Skin epidermis (tissue), 12 donors: ENCODE data around the gene EDN2.

ENCODE experiments used
- H3K27ac ChIP-seq, 21 experiments: fragments of 200-600 bp; sonication (generic) in 11 of 21; one replicate each; pipeline ENCODE4 v1.5.0; 2020; ENCODE audit warnings: mild to moderate bottlenecking in 3 of 21, inconsistent platforms in 2 of 21, moderate library complexity in 2 of 21
- H3K4me3 ChIP-seq, 7 experiments: fragments of 200-600 bp; sonication (generic) in 2 of 7; one replicate each; pipeline ENCODE4 v1.5.0; 2020; ENCODE audit warnings: inconsistent platforms in 2 of 7, mild to moderate bottlenecking in 2 of 7, moderate library complexity in 1 of 7

Gene EDN2

GRCh38 chr1:41474490-41475271 lies 9.8 kb downstream of the EDN2 start:
- H3K27ac ChIP-seq = peak overlapping the region in 11 of 21 experiments; percentile 1 to 83 (median 39)
- no peak overlapping the region for H3K4me3 ChIP-seq

- Histone ChIP-seq H3K27ac (peak overlapping the region in 6 of 21 experiments; percentile 6 to 83 (median 50)), H3K4me3 (no peak overlapping the region)
Observed at GRCh38 chr1:41473738-41474362, 10.6 kb downstream of the EDN2 start.

DNA sequence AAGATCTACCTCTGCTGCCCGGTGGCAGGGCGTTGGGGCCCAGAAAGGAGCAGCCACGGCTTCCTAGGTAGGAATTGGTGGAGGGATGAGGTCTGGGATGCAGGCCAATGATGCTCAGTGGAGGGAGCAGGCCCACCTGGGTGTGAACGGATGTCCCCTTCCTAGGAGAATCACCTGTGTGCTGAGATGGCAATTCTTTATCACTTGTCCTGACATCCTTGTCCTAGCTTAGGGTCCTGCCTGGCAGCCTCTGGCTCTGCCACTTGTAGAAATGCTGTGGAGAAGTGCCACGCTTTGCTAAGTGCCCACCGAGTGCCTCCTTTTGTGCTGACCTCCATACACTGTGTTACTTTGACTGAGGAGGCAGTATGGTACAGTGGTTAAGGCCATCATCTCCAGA lies 12.8 kb downstream of the EDN2 start:
- H3K4me3 ChIP-seq = no peak overlapping the region
- H3K27ac ChIP-seq = no peak overlapping the region

- H3K4me3 ChIP-seq = no peak overlapping the region
- H3K27ac ChIP-seq = no peak overlapping the region
Observed at GRCh38 chr1:41469706-41470105, 14.8 kb downstream of the EDN2 start.

- Histone ChIP-seq H3K27ac (peak overlapping the region in 1 of 21 experiments; percentile 8), H3K4me3 (no peak overlapping the region)
Observed at GRCh38 chr1:41468122-41468762, 16.2 kb downstream of the EDN2 start.

GRCh38 chr1:41467673-41468072 lies 16.8 kb downstream of the EDN2 start:
- Histone ChIP-seq H3K27ac (peak overlapping the region in 2 of 21 experiments; percentile 8 to 30), H3K4me3 (no peak overlapping the region)

GRCh38 chr1:41466146-41466545 lies 18.3 kb downstream of the EDN2 start:
- no peak overlapping the region for H3K4me3 ChIP-seq
- H3K27ac ChIP-seq = no peak overlapping the region

- Histone ChIP-seq H3K4me3 (no peak overlapping the region), H3K27ac (no peak overlapping the region)
Observed at GRCh38 chr1:41465741-41466140, 18.7 kb downstream of the EDN2 start.

GRCh38 chr1:41464885-41465284 lies 19.6 kb downstream of the EDN2 start:
- H3K4me3 ChIP-seq = no peak overlapping the region

DNA sequence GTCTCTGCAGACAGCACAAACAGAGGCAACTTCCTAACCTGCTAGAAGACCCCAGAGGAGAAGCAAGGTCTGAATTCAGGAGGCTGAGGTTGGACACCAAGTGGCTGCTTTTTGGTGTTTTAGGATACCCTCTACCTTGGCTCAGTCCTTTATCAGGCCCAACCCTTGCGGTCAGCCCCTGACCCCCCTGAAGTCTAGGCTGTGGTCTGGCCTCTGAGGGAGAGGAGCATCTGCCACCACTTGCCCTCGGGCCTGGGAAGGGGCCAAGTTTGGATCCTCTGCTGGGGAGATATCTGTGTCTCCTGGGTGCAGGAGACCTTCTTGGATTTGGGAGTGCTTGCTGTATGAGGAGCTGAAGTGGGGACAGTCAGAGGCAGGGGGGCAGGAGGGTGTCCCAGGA lies 21.0 kb downstream of the EDN2 start:
- no peak overlapping the region for H3K27ac ChIP-seq
- H3K4me3 ChIP-seq = no peak overlapping the region

More at GRCh38 chr1:41464885-41465284, 19.6 kb downstream of the EDN2 start:
- no peak overlapping the region for H3K27ac ChIP-seq

DNA sequence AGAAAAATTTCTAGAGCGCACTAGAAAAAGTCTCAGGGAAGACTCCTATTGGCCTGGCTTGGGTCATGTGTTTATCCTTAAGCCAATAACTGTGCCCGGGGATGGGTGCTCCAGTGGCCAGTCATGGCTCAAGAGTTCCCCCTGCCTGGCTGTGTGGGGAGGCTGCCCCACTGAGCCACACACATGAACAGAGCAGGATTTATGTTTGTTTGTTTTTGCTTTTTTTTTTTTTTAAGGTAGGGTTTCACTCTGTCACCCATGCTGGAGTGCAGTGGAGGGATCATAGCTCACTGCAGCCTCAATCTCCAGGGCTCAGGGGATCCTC lies 21.8 kb downstream of the EDN2 start:
- Histone ChIP-seq H3K27ac (no peak overlapping the region), H3K4me3 (no peak overlapping the region)

GRCh38 chr1:41461790-41462679 lies 22.4 kb downstream of the EDN2 start:
- Histone ChIP-seq H3K4me3 (no peak overlapping the region), H3K27ac (no peak overlapping the region)

DNA sequence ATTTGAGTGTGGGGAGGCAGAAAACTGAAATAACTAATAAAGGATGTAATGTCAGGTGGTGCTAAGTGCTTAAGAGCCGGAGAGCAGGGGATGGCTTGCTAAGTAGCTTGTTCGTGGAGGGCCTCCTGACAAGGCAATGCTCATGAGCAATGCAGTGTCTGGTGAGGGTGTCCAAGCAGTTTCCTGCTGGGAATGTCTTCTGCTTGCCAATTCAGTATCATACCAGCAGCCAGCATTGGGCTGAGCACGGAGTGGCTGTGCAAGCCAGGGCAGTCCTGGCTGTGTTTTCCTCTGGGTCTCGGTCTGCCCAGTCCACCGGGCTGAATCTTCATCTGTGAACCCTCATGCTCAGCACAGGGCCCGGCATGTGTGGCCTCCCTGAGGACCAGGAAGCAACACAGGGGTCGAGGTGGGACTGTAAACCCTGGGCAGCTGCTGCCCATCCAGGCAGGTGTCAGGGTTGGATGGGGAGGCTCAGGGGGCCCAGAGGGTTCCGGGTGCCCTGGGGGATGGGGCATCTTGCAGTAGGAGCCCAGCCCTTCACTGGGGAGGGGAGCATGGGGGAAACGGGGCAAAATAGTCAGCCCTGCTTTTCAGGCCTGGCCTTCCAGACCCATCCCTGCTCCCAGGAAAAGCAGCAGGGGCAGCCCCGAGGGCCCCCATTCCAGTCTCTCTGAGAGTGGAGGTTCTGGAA lies 27.5 kb downstream of the EDN2 start:
- H3K4me3 ChIP-seq = no peak overlapping the region
- H3K27ac ChIP-seq = no peak overlapping the region

DNA sequence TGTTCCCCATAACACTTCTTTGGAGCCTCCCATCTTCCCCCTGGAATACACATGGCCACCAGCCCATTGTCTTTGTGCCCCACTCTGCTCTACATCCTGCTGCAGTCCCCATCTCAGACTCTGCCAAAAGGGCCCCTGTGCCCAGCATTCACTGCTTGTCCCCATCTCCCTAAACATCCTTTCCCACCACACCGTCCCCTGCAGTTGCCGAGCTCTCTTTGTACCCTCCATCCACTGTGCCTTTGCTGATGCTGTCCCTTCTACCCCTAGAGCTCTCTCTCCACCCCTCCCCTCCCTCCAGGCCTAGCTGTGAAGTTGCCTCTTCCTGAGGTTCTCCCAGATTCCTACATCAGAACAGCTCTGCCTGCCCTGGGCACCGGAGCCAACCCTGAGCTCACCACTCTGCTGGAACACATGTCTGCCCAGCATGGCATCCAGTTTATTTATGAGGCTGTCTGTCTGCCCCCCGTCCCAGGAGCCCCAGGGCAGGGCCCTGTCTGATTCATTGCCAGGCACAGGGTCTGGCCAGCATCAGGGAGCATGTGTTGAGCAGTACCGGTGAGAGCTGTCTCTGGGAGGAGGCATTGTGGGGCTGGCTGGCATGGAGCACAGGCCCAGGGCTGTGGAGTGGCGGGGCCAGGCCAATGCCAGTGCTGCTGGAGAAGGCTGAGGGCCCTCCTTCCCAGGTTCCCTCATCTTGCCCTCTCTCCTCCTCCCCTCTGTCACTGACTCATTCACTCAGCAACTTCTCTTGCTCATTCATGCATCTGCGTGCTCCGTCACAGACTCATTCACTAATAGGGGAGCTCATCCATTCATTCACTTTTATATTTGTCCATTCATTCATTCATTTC lies 28.8 kb downstream of the EDN2 start:
- Histone ChIP-seq H3K27ac (peak overlapping the region in 1 of 21 experiments; percentile 62), H3K4me3 (no peak overlapping the region)

DNA sequence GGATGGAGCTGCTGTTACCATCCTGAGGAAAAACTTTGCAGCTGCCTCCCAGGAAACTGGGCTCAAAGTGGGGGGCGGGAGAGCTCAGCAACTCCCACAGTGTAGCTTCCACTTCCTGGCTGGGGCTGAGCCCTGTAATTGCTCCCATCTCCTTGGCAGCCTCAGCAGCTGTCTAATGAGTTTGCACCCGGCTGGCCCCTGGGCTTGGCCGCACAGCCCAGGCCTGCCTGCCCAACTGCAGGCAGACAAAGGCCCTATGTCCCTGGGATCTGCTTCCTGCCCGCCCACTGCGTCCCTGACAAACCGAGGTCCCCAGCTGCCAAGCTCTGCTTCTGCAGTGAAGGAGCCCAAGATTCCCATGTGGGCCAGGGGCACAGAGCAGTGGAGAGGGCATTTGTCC lies 30.1 kb downstream of the EDN2 start:
- Histone ChIP-seq H3K4me3 (no peak overlapping the region), H3K27ac (peak overlapping the region in 1 of 21 experiments; percentile 57)

GRCh38 chr1:41452704-41453290 lies 31.7 kb downstream of the EDN2 start:
- Histone ChIP-seq H3K4me3 (no peak overlapping the region), H3K27ac (no peak overlapping the region)

DNA sequence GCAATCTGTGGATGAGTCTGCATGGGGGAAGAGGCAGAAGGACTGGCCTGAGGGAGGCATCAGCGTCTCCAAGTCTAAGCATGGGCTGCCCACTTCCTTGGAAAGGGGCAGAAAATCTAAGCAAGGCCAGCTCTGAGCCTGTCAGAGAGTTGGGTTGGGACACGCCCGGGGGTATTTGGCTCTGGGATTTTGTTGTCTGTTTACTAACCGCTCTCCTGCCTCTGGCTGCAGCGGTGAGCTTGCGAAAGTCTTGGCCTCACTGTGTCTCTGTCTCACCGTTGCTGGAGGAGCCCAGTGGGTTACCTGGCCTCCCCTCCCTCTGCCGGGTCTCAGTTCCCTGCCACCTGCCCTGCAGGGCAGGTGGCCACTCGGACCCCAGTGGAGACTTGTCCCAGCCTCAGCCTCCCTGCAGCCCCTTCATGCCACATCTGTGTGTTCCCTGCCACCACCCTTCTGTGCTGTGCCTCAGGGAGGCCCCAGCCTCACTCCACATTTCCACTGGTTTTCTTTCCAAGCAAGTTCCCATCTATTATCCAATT lies 33.7 kb downstream of the EDN2 start:
- peak overlapping the region in 2 of 21 experiments; percentile 68 to 86 for H3K27ac ChIP-seq
- H3K4me3 ChIP-seq = peak overlapping the region in 2 of 7 experiments; percentile 12 to 29
